Cerebellar cortex (tissue), 1 donor: Measurements from ENCODE around the gene VAV2.

Experiments used
- DNase-seq: peaks from one replicate; pipeline ENCODE4 v3.0.0-alpha.2; 2015; ENCODE audit warnings: low spot score

The VAV2 gene

GRCh38 chr9:133795049-133795448 lies 197.1 kb downstream of the VAV2 start:
- DNase-seq, result no peak

GRCh38 chr9:133794016-133794760 lies 197.9 kb downstream of the VAV2 start:
- no peak for DNase-seq

- DNase-seq, result peak; percentile 69
Measured at GRCh38 chr9:133793471-133793870, 198.7 kb downstream of the VAV2 start.

GRCh38 chr9:133792721-133793470 lies 199.2 kb downstream of the VAV2 start:
- peak; percentile 64 for DNase-seq

- no peak for DNase-seq
Measured at GRCh38 chr9:133791735-133792649, 200.1 kb downstream of the VAV2 start.

GRCh38 chr9:133791069-133791468 lies 201.1 kb downstream of the VAV2 start:
- no peak for DNase-seq

GRCh38 chr9:133789778-133790177 lies 202.3 kb downstream of the VAV2 start:
- no peak for DNase-seq

- peak; percentile 12 for DNase-seq
Measured at GRCh38 chr9:133788819-133789717, 203.1 kb downstream of the VAV2 start.

GRCh38 chr9:133788045-133788818 lies 203.9 kb downstream of the VAV2 start:
- no peak for DNase-seq

GRCh38 chr9:133787754-133788025 lies 204.4 kb downstream of the VAV2 start:
- peak; percentile 17 for DNase-seq

- no peak for DNase-seq
Measured at GRCh38 chr9:133786907-133787753, 205.0 kb downstream of the VAV2 start.

- DNase-seq, result no peak
Measured at GRCh38 chr9:133786371-133786753, 205.8 kb downstream of the VAV2 start.

GRCh38 chr9:133785753-133786370 lies 206.3 kb downstream of the VAV2 start:
- no peak for DNase-seq

- DNase-seq, result no peak
Measured at GRCh38 chr9:133784731-133785561, 207.2 kb downstream of the VAV2 start.

- no peak for DNase-seq
Measured at GRCh38 chr9:133783331-133783731, 208.8 kb downstream of the VAV2 start.

GRCh38 chr9:133782157-133783130 lies 209.7 kb downstream of the VAV2 start:
- DNase-seq, result peak; percentile 75

- DNase-seq, result no peak
Measured at GRCh38 chr9:133781828-133782135, 210.3 kb downstream of the VAV2 start.
